HFFc6 (cell line): ENCODE data around the gene STAC. TPM values are rescaled to one million over a fixed set of nuclear protein-coding genes. Genes with fewer than 3 reads are reported as not detected.

ENCODE experiments used
- DNase-seq: peaks from one replicate; pipeline ENCODE4 v3.0.0-alpha.2; 2018
- H3K27ac Mint-ChIP-seq: 2 replicates; pipeline ENCODE4 v1.8.0; 2020; ENCODE audit warnings: mild to moderate bottlenecking, mixed read lengths
- H3K27me3 Mint-ChIP-seq: 2 replicates; pipeline ENCODE4 v1.8.0; 2021; ENCODE audit warnings: mild to moderate bottlenecking, moderate library complexity, mixed read lengths; ENCODE audit not compliant: insufficient read depth
- H3K36me3 Mint-ChIP-seq: 2 replicates; pipeline ENCODE4 v1.8.0; 2021; ENCODE audit warnings: low read depth, mixed read lengths
- H3K4me1 Mint-ChIP-seq: 2 replicates; pipeline ENCODE4 v1.8.0; 2020; ENCODE audit warnings: low read depth, mixed read lengths
- H3K4me3 Mint-ChIP-seq: 2 replicates; pipeline ENCODE4 v1.8.0; 2020; ENCODE audit warnings: mild to moderate bottlenecking, moderate library complexity, mixed read lengths
- H3K9me3 Mint-ChIP-seq: 2 replicates; pipeline ENCODE4 v1.8.0; 2020; ENCODE audit warnings: mild to moderate bottlenecking, mixed read lengths
- CTCF ChIP-seq: fragments of 200-600 bp; sonication (generic); IDR thresholded peaks from 2 replicates; pipeline ENCODE4 v1.5.0; 2021; ENCODE audit warnings: antibody characterized with exemption, mild to moderate bottlenecking
- total RNA-seq, 6 experiments: library from RNA; stranded (reverse); fragmentation: NEBNext Ultra II Directional; extraction: Animal tissue kit (Norgen Biotek cat#: 25700); gene quantifications; 2 replicates in 1 of 6; 3 replicates in 5 of 6; pipeline ENCODE4 v1.2.3, GENCODE V29; 2021

Gene STAC
- total RNA-seq, 6 experiments from 2014 or later: not detected

- Mint-ChIP-seq H3K36me3 (no peaks in the 10 kb centered on the region), H3K27me3 (no peaks in the 10 kb centered on the region), H3K27ac (no peak overlapping the region), H3K9me3 (peaks cover 16% of the 10 kb centered on the region), H3K4me3 (no peak overlapping the region), H3K4me1 (no peaks in the 10 kb centered on the region)
- no peak for DNase-seq
- no peak for TF ChIP-seq CTCF
Observed at GRCh38 chr3:36429986-36430485, 49.7 kb downstream of the STAC start.

GRCh38 chr3:36433511-36433910, 53.2 kb downstream of the STAC start:
- Mint-ChIP-seq H3K27ac (no peak overlapping the region), H3K4me3 (no peak overlapping the region), H3K4me1 (no peaks in the 10 kb centered on the region), H3K27me3 (no peaks in the 10 kb centered on the region), H3K36me3 (no peaks in the 10 kb centered on the region), H3K9me3 (peaks cover 5% of the 10 kb centered on the region; the same call in 1 of the 2 replicates)
- DNase-seq: no peak
- no peak for TF ChIP-seq CTCF

- Mint-ChIP-seq H3K4me1 (no peaks in the 10 kb centered on the region), H3K4me3 (no peak overlapping the region), H3K27ac (no peak overlapping the region), H3K36me3 (no peaks in the 10 kb centered on the region), H3K27me3 (no peaks in the 10 kb centered on the region), H3K9me3 (peaks cover 7% of the 10 kb centered on the region; the same call in 1 of the 2 replicates)
- no peak for DNase-seq
- no peak for TF ChIP-seq CTCF
Observed at GRCh38 chr3:36434687-36435426, 54.6 kb downstream of the STAC start.

- H3K36me3 Mint-ChIP-seq: no peaks in the 10 kb centered on the region
- no peak for TF ChIP-seq CTCF
Observed at GRCh38 chr3:36443028-36443686, 62.9 kb downstream of the STAC start.

GRCh38 chr3:36444909-36445308, 64.6 kb downstream of the STAC start:
- TF ChIP-seq CTCF: no peak
- Mint-ChIP-seq H3K4me1 (no peaks in the 10 kb centered on the region), H3K4me3 (no peak overlapping the region), H3K27ac (no peak overlapping the region), H3K27me3 (no peaks in the 10 kb centered on the region; the same call in 1 of the 2 replicates), H3K36me3 (no peaks in the 10 kb centered on the region), H3K9me3 (peaks cover 11% of the 10 kb centered on the region)
- no peak for DNase-seq

More at GRCh38 chr3:36443028-36443686, 62.9 kb downstream of the STAC start:
- H3K9me3 Mint-ChIP-seq: peaks cover 14% of the 10 kb centered on the region
- H3K27me3 Mint-ChIP-seq: no peaks in the 10 kb centered on the region; the same call in 1 of the 2 replicates
- H3K4me1 Mint-ChIP-seq: no peaks in the 10 kb centered on the region
- no peak overlapping the region for H3K4me3 Mint-ChIP-seq
- no peak for DNase-seq
- H3K27ac Mint-ChIP-seq: no peak overlapping the region
